ENCODE results near the gene IL4I1. TPM values are rescaled to one million over a fixed set of nuclear protein-coding genes. Genes with fewer than 3 reads are reported as not detected.
A peak's percentile ranks its signal among the peaks of the same experiment; 100 is the strongest.

The IL4I1 gene
- total and polyA plus RNA-seq, 2 donors (not counting 1 experiment from before 2014, with no cell fraction given) = 0.48 to 3.1 TPM

GRCh38 chr19:49858088-49858985, 38.4 kb downstream of the IL4I1 start:
- no peak overlapping the region for H3K9ac ChIP-seq (ENCODE audit: low read length)
- POLR2A ChIA-PET = interaction anchor here (0.6 to 1.3 kb wide), 6 partner anchors 8 to 53 kb away, joined by 5 to 8 read pairs (median 7); partner anchors contain the start of gene PTOV1
- Mint-ChIP-seq H3K27ac (no peak overlapping the region), H3K27me3 (no peaks in the 10 kb centered on the region), H3K4me1 (peaks cover 11% of the 10 kb centered on the region), H3K9me3 (ENCODE audit: insufficient read depth) (no peaks in the 10 kb centered on the region), H3K4me3 (no peak overlapping the region)
- TF ChIP-seq EZH2 (IDR thresholded peaks at IDR 0.05; ENCODE audit: borderline replicate concordance, insufficient read depth, low read depth, low read length, poor library complexity, severe bottlenecking) = no peak
- TF ChIP-seq, protein P1, sequence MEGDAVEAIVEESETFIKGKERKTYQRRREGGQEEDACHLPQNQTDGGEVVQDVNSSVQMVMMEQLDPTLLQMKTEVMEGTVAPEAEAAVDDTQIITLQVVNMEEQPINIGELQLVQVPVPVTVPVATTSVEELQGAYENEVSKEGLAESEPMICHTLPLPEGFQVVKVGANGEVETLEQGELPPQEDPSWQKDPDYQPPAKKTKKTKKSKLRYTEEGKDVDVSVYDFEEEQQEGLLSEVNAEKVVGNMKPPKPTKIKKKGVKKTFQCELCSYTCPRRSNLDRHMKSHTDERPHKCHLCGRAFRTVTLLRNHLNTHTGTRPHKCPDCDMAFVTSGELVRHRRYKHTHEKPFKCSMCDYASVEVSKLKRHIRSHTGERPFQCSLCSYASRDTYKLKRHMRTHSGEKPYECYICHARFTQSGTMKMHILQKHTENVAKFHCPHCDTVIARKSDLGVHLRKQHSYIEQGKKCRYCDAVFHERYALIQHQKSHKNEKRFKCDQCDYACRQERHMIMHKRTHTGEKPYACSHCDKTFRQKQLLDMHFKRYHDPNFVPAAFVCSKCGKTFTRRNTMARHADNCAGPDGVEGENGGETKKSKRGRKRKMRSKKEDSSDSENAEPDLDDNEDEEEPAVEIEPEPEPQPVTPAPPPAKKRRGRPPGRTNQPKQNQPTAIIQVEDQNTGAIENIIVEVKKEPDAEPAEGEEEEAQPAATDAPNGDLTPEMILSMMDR (IDR thresholded peaks at IDR 0.05) = no peak
- H3K27ac ChIP-seq (ENCODE audit: low read length in 2 of 2) = no peak overlapping the region
- no peak overlapping the region for H2AFZ ChIP-seq (ENCODE audit: insufficient read depth, low read depth, low read length, poor library complexity, severe bottlenecking)
- CTCF ChIA-PET = no interaction called here
- H3K4me1 ChIP-seq (ENCODE audit: control insufficient read depth in 2 of 2, insufficient read depth in 2 of 2, low read length in 2 of 2) = peaks cover 6 to 8% of the 10 kb centered on the region in 2 donors
- no peak overlapping the region for H3K4me3 ChIP-seq (ENCODE audit: control extremely low read depth in 1 of 5, extremely low read depth in 1 of 5, insufficient read depth in 1 of 5, low read depth in 2 of 5, low read length in 4 of 5)
- DNase-seq = peak; percentile 36
- peaks cover 0 to 65% of the 10 kb centered on the region in 2 experiments for H3K36me3 ChIP-seq (replicated peaks in 1 of 2; ENCODE audit: control extremely low read depth in 1 of 2, control insufficient read depth in 1 of 2, extremely low read depth in 1 of 2, insufficient read depth in 2 of 2, low read length in 1 of 2)
- intact Hi-C loops (cut with micrococcal nuclease) = no loop called here
- H3K9me3 ChIP-seq (ENCODE audit: control extremely low read depth in 1 of 3, control insufficient read depth in 2 of 3, insufficient read depth in 1 of 3, low read length in 2 of 3) = no peaks in the 10 kb centered on the region
- peaks cover 89% of the 10 kb centered on the region for H4K20me1 ChIP-seq (ENCODE audit: control insufficient read depth, insufficient read depth, low read length, poor library complexity, severe bottlenecking)
- ATAC-seq (ENCODE audit: low read depth) = no peak
- H3K79me2 ChIP-seq (ENCODE audit: control insufficient read depth, insufficient read depth, low read length) = peaks cover 17% of the 10 kb centered on the region
- WGBS (ENCODE audit: insufficient coverage) = 97% methylated on average over 36 of the region's 37 CpGs
- no peaks in the 10 kb centered on the region for H3K27me3 ChIP-seq (replicated peaks in 1 of 4; ENCODE audit: control extremely low read depth in 1 of 4, control insufficient read depth in 3 of 4, insufficient read depth in 4 of 4, low read length in 3 of 4)
- H3K4me2 ChIP-seq (replicated peaks; ENCODE audit: low read depth, low read length, poor library complexity, severe bottlenecking) = no peak overlapping the region

- no peak for TF ChIP-seq EZH2 (IDR thresholded peaks at IDR 0.05; ENCODE audit: borderline replicate concordance, insufficient read depth, low read depth, low read length, poor library complexity, severe bottlenecking)
- no peaks in the 10 kb centered on the region for H3K9me3 ChIP-seq (ENCODE audit: control extremely low read depth in 1 of 3, control insufficient read depth in 2 of 3, insufficient read depth in 1 of 3, low read length in 2 of 3)
- intact Hi-C loops (cut with micrococcal nuclease) = no loop called here
- POLR2A ChIA-PET = no interaction called here
- ATAC-seq (ENCODE audit: low read depth) = no peak
- H2AFZ ChIP-seq (ENCODE audit: insufficient read depth, low read depth, low read length, poor library complexity, severe bottlenecking) = no peak overlapping the region
- H4K20me1 ChIP-seq (ENCODE audit: control insufficient read depth, insufficient read depth, low read length, poor library complexity, severe bottlenecking) = peaks cover 89% of the 10 kb centered on the region
- Mint-ChIP-seq H3K27ac (no peak overlapping the region), H3K4me3 (no peak overlapping the region), H3K4me1 (peaks cover 10% of the 10 kb centered on the region), H3K27me3 (no peaks in the 10 kb centered on the region), H3K9me3 (ENCODE audit: insufficient read depth) (no peaks in the 10 kb centered on the region)
- WGBS (ENCODE audit: insufficient coverage) = 93% methylated on average over 5 of the region's 5 CpGs
- CTCF ChIA-PET = no interaction called here
- no peak for DNase-seq
- peaks cover 0 to 60% of the 10 kb centered on the region in 2 experiments for H3K36me3 ChIP-seq (replicated peaks in 1 of 2; ENCODE audit: control extremely low read depth in 1 of 2, control insufficient read depth in 1 of 2, extremely low read depth in 1 of 2, insufficient read depth in 2 of 2, low read length in 1 of 2)
- H3K79me2 ChIP-seq (ENCODE audit: control insufficient read depth, insufficient read depth, low read length) = peaks cover 17% of the 10 kb centered on the region
- H3K27me3 ChIP-seq (replicated peaks in 1 of 4; ENCODE audit: control extremely low read depth in 1 of 4, control insufficient read depth in 3 of 4, insufficient read depth in 4 of 4, low read length in 3 of 4) = no peaks in the 10 kb centered on the region
- no peak overlapping the region for H3K27ac ChIP-seq (ENCODE audit: low read length in 2 of 2)
- no peak overlapping the region for H3K4me2 ChIP-seq (replicated peaks; ENCODE audit: low read depth, low read length, poor library complexity, severe bottlenecking)
- no peak overlapping the region for H3K9ac ChIP-seq (ENCODE audit: low read length)
- H3K4me3 ChIP-seq (ENCODE audit: control extremely low read depth in 1 of 5, extremely low read depth in 1 of 5, insufficient read depth in 1 of 5, low read depth in 2 of 5, low read length in 4 of 5) = no peak overlapping the region
- H3K4me1 ChIP-seq (ENCODE audit: control insufficient read depth in 2 of 2, insufficient read depth in 2 of 2, low read length in 2 of 2) = peaks cover 8 to 13% of the 10 kb centered on the region in 2 donors
Measured at GRCh38 chr19:49857838-49858087, 38.9 kb downstream of the IL4I1 start.

Measured in B cell (primary cell).